Measurements from ENCODE around the gene DVL1. TPM values are rescaled to one million over a fixed set of nuclear protein-coding genes. Genes with fewer than 3 reads are reported as not detected.

DVL1 gene
- total RNA-seq, 1 experiment from 2014 or later: 95.9 TPM

GRCh38 chr1:1345384-1345783, 3.8 kb downstream of the DVL1 start:
- H3K27ac ChIP-seq: peak overlapping the region; percentile 68
- no peaks in the 10 kb centered on the region for H3K27me3 ChIP-seq (replicated peaks)
- DNase-seq (ENCODE audit: low read depth in 1 of 2, low spot score in 2 of 2): peak in 1 of 2 experiments; percentile 91
- peaks cover 56% of the 10 kb centered on the region for H3K36me3 ChIP-seq
- peaks cover 59% of the 10 kb centered on the region for H3K4me1 ChIP-seq (replicated peaks)
- no peaks in the 10 kb centered on the region for H3K9me3 ChIP-seq (replicated peaks)
- H3K4me3 ChIP-seq: peak overlapping the region; percentile 8

DNA sequence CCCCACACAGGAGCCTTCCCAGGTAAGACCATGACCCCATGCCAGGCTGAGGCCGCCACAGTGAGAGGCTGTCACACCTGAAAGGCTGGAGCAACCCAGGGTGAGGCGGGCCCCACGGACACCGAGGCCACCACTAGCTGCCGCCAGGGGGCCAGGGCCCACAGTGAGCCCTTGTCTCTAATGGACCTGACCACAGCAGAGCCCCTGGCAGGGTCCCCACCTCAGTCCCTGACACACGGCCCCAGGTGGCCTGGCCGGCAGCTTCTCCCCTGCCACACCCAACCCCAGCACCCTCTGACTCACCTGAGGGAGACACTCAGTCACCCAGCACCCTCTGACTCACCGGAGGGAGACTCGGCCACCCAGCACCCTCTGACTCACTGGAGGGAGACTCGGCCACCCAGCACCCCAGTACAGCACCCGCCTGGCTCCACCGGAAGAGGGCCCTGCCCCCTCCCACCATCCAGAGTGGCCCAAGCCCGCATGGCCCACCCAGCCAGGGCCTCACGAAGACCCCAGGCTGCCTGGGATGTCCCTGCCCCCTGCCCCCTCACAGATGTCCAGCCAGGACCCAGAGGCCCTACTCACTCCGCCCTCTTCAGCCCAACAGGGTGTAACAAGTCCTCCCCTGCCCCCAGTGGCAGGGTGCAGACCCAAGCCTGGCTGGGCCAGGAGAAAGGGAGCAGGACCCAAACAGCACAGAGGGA, 4.4 kb downstream of the DVL1 start:
- peak overlapping the region; percentile 68 for H3K27ac ChIP-seq
- H3K36me3 ChIP-seq: peaks cover 61% of the 10 kb centered on the region
- DNase-seq (ENCODE audit: low read depth in 1 of 2, low spot score in 2 of 2): peak; percentile 96 to 99

DNA sequence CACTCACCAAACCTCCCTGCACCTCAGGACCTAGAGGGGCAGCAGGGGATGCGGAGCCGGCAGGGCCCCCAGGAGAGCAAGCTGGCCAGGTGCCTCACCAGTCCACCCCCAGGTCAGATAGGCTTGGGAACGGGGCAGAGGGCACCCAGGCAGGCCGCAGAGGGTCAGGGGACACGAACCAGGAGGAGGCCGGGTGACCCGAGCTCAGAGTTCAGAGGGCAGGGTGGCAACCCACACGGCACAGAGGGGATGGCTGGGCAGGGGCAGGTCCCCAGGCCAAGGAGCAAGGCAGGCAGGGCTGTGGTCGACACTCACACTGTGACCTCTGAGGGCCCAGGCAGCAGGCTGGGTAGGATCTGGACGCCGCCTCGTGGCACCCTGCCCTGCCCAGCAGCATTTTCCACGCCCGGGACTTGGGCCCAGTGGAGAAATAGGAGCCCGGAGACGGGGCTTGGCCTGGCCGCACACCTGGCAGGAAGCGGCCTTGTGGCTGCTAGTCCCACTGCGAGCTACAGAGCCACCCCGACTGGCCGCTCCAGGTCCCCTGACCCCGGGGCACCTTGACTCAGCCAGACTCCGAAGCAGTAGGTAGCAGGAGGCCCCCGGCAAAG, 5.3 kb downstream of the DVL1 start:
- Histone ChIP-seq H3K4me3 (no peak overlapping the region), H3K4me1 (replicated peaks) (peaks cover 56% of the 10 kb centered on the region), H3K9me3 (replicated peaks) (no peaks in the 10 kb centered on the region), H3K36me3 (peaks cover 61% of the 10 kb centered on the region), H3K27me3 (replicated peaks) (no peaks in the 10 kb centered on the region), H3K27ac (peak overlapping the region; percentile 68)
- DNase-seq (ENCODE audit: low read depth in 1 of 2, low spot score in 2 of 2): no peak

More for the DNA sequence above, 4.4 kb downstream of the DVL1 start:
- no peaks in the 10 kb centered on the region for H3K27me3 ChIP-seq (replicated peaks)
- H3K4me1 ChIP-seq (replicated peaks): peaks cover 59% of the 10 kb centered on the region
- peak overlapping the region; percentile 8 for H3K4me3 ChIP-seq
- no peaks in the 10 kb centered on the region for H3K9me3 ChIP-seq (replicated peaks)

GRCh38 chr1:1342584-1343115, 6.6 kb downstream of the DVL1 start:
- no peak overlapping the region for H3K27ac ChIP-seq
- no peaks in the 10 kb centered on the region for H3K9me3 ChIP-seq (replicated peaks)
- peaks cover 44% of the 10 kb centered on the region for H3K4me1 ChIP-seq (replicated peaks)
- no peak overlapping the region for H3K4me3 ChIP-seq
- peaks cover 57% of the 10 kb centered on the region for H3K36me3 ChIP-seq
- H3K27me3 ChIP-seq (replicated peaks): no peaks in the 10 kb centered on the region
- DNase-seq (ENCODE audit: low read depth in 1 of 2, low spot score in 2 of 2): no peak

DNA sequence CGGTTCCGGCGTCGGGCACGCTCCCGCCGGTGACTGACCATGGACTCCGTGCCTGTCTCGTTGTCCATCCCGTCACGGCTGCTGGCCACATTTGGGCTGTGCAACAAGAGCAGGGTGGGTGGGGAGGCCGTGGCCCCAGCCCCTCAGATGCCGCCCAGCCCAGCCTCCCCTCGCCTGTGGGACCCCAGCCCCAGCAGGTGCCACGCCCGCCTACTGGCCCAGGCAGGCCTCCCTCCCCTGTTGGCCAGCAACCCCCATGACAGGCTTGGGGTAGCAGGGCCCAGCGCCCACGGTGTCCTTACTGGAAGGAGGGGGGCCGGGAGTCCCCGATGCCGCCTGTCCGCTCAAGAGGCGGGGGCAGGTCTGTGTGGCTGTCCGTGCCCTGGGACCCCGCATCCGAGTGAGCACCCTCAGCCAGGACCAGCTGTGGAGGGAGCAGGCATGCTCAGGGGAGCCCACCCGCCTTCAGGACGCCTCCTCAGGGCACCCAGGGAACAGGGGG, 7.1 kb downstream of the DVL1 start:
- Histone ChIP-seq H3K4me1 (replicated peaks) (peaks cover 39% of the 10 kb centered on the region), H3K27ac (no peak overlapping the region), H3K9me3 (replicated peaks) (no peaks in the 10 kb centered on the region), H3K36me3 (peaks cover 60% of the 10 kb centered on the region), H3K4me3 (no peak overlapping the region), H3K27me3 (replicated peaks) (no peaks in the 10 kb centered on the region)
- no peak for DNase-seq (ENCODE audit: low read depth in 1 of 2, low spot score in 2 of 2)

DNA sequence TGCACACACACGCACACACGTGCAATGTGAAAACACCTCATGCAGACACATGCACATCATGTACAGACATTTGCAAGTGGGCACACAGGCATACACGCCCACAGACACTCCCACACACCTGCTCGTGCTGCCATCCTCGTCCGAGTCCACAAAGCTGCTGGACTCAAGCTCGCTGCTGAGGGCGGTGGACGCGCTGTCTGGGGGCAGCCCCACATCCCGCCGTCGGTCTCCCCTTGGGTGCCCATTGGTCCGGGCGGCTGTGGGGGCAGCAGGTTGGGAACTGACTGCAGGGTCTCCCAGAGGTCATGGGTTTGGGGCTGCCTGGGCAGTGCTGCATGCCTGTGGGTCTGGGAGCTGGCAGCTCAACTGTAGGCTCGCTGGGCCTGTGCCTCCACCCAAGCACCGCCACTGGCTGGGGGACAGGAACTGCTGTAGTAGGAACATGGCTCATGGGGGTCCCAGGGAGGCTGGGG, 7.6 kb downstream of the DVL1 start:
- Histone ChIP-seq H3K27ac (no peak overlapping the region), H3K4me1 (replicated peaks) (peaks cover 34% of the 10 kb centered on the region), H3K4me3 (no peak overlapping the region), H3K36me3 (peaks cover 64% of the 10 kb centered on the region), H3K9me3 (replicated peaks) (no peaks in the 10 kb centered on the region), H3K27me3 (replicated peaks) (no peaks in the 10 kb centered on the region)
- no peak for DNase-seq (ENCODE audit: low read depth in 1 of 2, low spot score in 2 of 2)

GRCh38 chr1:1340791-1341548, 8.2 kb downstream of the DVL1 start:
- H3K4me3 ChIP-seq: no peak overlapping the region
- peaks cover 27% of the 10 kb centered on the region for H3K4me1 ChIP-seq (replicated peaks)
- no peaks in the 10 kb centered on the region for H3K9me3 ChIP-seq (replicated peaks)
- H3K27me3 ChIP-seq (replicated peaks): no peaks in the 10 kb centered on the region
- DNase-seq (ENCODE audit: low read depth in 1 of 2, low spot score in 2 of 2): no peak
- no peak overlapping the region for H3K27ac ChIP-seq
- peaks cover 62% of the 10 kb centered on the region for H3K36me3 ChIP-seq

DNA sequence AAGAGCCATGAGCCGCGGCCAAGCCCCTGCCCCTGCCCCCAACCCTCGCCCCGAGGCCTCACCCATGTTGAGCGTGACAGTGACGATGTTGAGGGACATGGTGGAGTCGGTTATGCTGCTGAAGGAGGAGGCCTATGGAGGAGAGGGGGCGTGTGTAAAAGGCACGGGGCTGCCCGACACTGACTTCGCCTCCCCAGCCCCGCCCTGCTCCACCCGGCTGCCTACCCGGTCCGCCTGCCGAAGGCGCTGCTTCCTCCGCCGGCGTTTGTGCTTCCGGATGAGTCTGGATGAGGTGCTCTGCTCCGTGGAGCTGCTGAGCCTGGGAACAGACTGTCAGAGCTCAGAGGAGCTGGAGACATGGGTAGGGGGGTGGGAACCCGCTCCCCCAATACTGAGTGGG, 9.0 kb downstream of the DVL1 start:
- no peak for DNase-seq (ENCODE audit: low read depth in 1 of 2, low spot score in 2 of 2)
- Histone ChIP-seq H3K4me1 (replicated peaks) (peaks cover 20% of the 10 kb centered on the region), H3K9me3 (replicated peaks) (no peaks in the 10 kb centered on the region), H3K27ac (no peak overlapping the region), H3K4me3 (no peak overlapping the region), H3K27me3 (replicated peaks) (no peaks in the 10 kb centered on the region), H3K36me3 (peaks cover 68% of the 10 kb centered on the region)

DNA sequence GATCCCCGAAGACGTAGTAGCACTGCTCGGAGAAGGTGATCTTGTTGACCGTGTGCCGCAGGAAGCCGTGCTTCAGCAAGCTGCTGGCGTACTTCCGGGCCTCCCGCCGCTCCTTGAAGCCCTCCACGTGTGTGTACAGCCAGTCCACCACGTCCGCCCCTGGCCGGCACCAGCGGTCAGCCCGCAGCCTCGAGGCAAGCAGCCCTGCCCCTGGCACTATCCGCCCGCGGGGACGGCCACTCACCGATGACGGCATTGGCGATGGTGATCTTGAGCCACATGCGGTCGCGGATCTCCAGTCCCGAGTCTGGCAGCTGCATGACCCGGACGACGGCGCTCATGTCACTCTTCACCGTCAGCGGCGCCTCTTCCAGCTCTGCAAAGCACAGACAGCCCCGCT, 10.9 kb downstream of the DVL1 start:
- Histone ChIP-seq H3K4me1 (replicated peaks) (peaks cover under 1% of the 10 kb centered on the region), H3K4me3 (no peak overlapping the region), H3K9me3 (replicated peaks) (no peaks in the 10 kb centered on the region), H3K27ac (no peak overlapping the region), H3K27me3 (replicated peaks) (no peaks in the 10 kb centered on the region), H3K36me3 (peaks cover 72% of the 10 kb centered on the region)
- DNase-seq (ENCODE audit: low read depth in 1 of 2, low spot score in 2 of 2): no peak

DNA sequence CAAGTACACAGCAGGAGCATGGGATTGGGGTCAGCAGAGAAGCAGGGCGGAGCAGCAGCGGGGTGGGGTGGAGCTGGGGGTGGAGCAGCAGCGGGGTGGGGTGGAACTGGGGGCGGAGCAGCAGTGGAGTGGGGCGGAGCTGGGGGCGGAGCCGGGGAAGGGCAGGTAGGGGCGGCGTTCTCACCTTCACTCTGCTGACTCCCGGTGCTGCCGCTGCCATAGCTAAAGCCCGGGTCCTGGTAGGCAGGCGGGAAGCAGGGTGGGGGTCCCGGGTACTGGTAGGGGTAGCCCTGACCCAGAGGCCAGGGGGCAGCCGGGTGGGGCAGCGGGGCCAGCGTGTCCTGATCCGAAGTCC, 11.4 kb downstream of the DVL1 start:
- H3K36me3 ChIP-seq: peaks cover 72% of the 10 kb centered on the region
- no peak for DNase-seq (ENCODE audit: low read depth in 1 of 2, low spot score in 2 of 2)
- no peak overlapping the region for H3K27ac ChIP-seq
- no peaks in the 10 kb centered on the region for H3K9me3 ChIP-seq (replicated peaks)
- H3K4me1 ChIP-seq (replicated peaks): no peaks in the 10 kb centered on the region
- H3K27me3 ChIP-seq (replicated peaks): no peaks in the 10 kb centered on the region
- H3K4me3 ChIP-seq: no peak overlapping the region

GRCh38 chr1:1336931-1337792, 12.1 kb downstream of the DVL1 start:
- no peaks in the 10 kb centered on the region for H3K9me3 ChIP-seq (replicated peaks)
- H3K4me3 ChIP-seq: no peak overlapping the region
- no peaks in the 10 kb centered on the region for H3K27me3 ChIP-seq (replicated peaks)
- H3K4me1 ChIP-seq (replicated peaks): no peaks in the 10 kb centered on the region
- no peak overlapping the region for H3K27ac ChIP-seq
- H3K36me3 ChIP-seq: peaks cover 69% of the 10 kb centered on the region
- no peak for DNase-seq (ENCODE audit: low read depth in 1 of 2, low spot score in 2 of 2)

- Histone ChIP-seq H3K4me1 (replicated peaks) (peaks cover 2% of the 10 kb centered on the region), H3K27ac (no peak overlapping the region), H3K4me3 (no peak overlapping the region), H3K36me3 (peaks cover 62% of the 10 kb centered on the region), H3K27me3 (replicated peaks) (no peaks in the 10 kb centered on the region), H3K9me3 (replicated peaks) (no peaks in the 10 kb centered on the region)
- DNase-seq (ENCODE audit: low read depth in 1 of 2, low spot score in 2 of 2): no peak
Measured at GRCh38 chr1:1336446-1336845, 12.8 kb downstream of the DVL1 start.

- H3K36me3 ChIP-seq: peaks cover 56% of the 10 kb centered on the region
- H3K27me3 ChIP-seq (replicated peaks): no peaks in the 10 kb centered on the region
- no peak overlapping the region for H3K4me3 ChIP-seq
- H3K9me3 ChIP-seq (replicated peaks): no peaks in the 10 kb centered on the region
- no peak overlapping the region for H3K27ac ChIP-seq
- DNase-seq (ENCODE audit: low read depth in 1 of 2, low spot score in 2 of 2): no peak
- H3K4me1 ChIP-seq (replicated peaks): peaks cover 8% of the 10 kb centered on the region
Measured at GRCh38 chr1:1335792-1336248, 13.4 kb downstream of the DVL1 start.
